ENCODE data around the gene TRMO. TPM values are rescaled to one million over a fixed set of nuclear protein-coding genes. Genes with fewer than 3 reads are reported as not detected.

The TRMO gene
- total and polyA plus RNA-seq, 9 of the 15 experiments (the other 6 are each of a cell fraction or from before 2014, with no cell fraction given) = 5.6 to 22.4 (median 16.2) TPM

GRCh38 chr9:97921959-97922724 is at the start of gene TRMO (continued):
- peak; percentile 97 for TF ChIP-seq RREB1 (CRISPR knock-in tag; IDR thresholded peaks at IDR 0.05)
- TF ChIP-seq TRIM28 (IDR thresholded peaks at IDR 0.05) = peak; percentile 69
- TF ChIP-seq FOXP4 (CRISPR knock-in tag; IDR thresholded peaks at IDR 0.05; ENCODE audit: borderline replicate concordance) = no peak
- TF ChIP-seq YBX1 (IDR thresholded peaks at IDR 0.05) = no peak
- no peak for TF ChIP-seq GATAD2A (IDR thresholded peaks at IDR 0.05)
- no peak for TF ChIP-seq ZBTB8A (IDR thresholded peaks at IDR 0.05; ENCODE audit: partially characterized antibody)
- no peak for TF ChIP-seq KLF10 (CRISPR knock-in tag; IDR thresholded peaks at IDR 0.05)
- TF ChIP-seq EGR1 (conservative IDR thresholded peaks at IDR 0.05) = no peak
- no peak for TF ChIP-seq SP2 (IDR thresholded peaks at IDR 0.05; ENCODE audit: extremely low read depth, low read depth, low read length, poor library complexity, severe bottlenecking)
- no peak for TF ChIP-seq ZNF551 (CRISPR knock-in tag; IDR thresholded peaks at IDR 0.05)
- TF ChIP-seq TAF15 (IDR thresholded peaks at IDR 0.05; ENCODE audit: low read depth, low read length) = no peak
- TF ChIP-seq, protein P1, sequence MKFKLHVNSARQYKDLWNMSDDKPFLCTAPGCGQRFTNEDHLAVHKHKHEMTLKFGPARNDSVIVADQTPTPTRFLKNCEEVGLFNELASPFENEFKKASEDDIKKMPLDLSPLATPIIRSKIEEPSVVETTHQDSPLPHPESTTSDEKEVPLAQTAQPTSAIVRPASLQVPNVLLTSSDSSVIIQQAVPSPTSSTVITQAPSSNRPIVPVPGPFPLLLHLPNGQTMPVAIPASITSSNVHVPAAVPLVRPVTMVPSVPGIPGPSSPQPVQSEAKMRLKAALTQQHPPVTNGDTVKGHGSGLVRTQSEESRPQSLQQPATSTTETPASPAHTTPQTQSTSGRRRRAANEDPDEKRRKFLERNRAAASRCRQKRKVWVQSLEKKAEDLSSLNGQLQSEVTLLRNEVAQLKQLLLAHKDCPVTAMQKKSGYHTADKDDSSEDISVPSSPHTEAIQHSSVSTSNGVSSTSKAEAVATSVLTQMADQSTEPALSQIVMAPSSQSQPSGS (CRISPR knock-in tag; IDR thresholded peaks at IDR 0.05) = peak; percentile 99
- TF ChIP-seq, protein P2, sequence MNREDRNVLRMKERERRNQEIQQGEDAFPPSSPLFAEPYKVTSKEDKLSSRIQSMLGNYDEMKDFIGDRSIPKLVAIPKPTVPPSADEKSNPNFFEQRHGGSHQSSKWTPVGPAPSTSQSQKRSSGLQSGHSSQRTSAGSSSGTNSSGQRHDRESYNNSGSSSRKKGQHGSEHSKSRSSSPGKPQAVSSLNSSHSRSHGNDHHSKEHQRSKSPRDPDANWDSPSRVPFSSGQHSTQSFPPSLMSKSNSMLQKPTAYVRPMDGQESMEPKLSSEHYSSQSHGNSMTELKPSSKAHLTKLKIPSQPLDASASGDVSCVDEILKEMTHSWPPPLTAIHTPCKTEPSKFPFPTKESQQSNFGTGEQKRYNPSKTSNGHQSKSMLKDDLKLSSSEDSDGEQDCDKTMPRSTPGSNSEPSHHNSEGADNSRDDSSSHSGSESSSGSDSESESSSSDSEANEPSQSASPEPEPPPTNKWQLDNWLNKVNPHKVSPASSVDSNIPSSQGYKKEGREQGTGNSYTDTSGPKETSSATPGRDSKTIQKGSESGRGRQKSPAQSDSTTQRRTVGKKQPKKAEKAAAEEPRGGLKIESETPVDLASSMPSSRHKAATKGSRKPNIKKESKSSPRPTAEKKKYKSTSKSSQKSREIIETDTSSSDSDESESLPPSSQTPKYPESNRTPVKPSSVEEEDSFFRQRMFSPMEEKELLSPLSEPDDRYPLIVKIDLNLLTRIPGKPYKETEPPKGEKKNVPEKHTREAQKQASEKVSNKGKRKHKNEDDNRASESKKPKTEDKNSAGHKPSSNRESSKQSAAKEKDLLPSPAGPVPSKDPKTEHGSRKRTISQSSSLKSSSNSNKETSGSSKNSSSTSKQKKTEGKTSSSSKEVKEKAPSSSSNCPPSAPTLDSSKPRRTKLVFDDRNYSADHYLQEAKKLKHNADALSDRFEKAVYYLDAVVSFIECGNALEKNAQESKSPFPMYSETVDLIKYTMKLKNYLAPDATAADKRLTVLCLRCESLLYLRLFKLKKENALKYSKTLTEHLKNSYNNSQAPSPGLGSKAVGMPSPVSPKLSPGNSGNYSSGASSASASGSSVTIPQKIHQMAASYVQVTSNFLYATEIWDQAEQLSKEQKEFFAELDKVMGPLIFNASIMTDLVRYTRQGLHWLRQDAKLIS (CRISPR knock-in tag; IDR thresholded peaks at IDR 0.05) = peak; percentile 96
- TF ChIP-seq PML (IDR thresholded peaks at IDR 0.05; ENCODE audit: low read length) = peak; percentile 89
